NB4 (cell line): ENCODE results near the gene MRPL54.

ENCODE experiments used
- CTCF ChIP-seq: IDR thresholded peaks from one replicate; pipeline ENCODE4 v1.5.1; 2012; ENCODE audit warnings: low read depth, low read length
- MAX ChIP-seq: IDR thresholded peaks from 2 replicates; pipeline ENCODE4 v1.6.1; 2011; ENCODE audit warnings: low read depth, low read length
- MYC ChIP-seq: IDR thresholded peaks from 2 replicates; pipeline ENCODE4 v1.6.1; 2011; ENCODE audit warnings: low read depth, low read length
- POLR2A ChIP-seq: IDR thresholded peaks from 2 replicates; pipeline ENCODE4 v1.6.1; 2011; ENCODE audit warnings: mild to moderate bottlenecking; ENCODE audit not compliant: insufficient read length; ENCODE audit errors: extremely low read depth

- TF ChIP-seq CTCF (no peak), POLR2A (peak; percentile 85), MYC (peak; percentile 61; the same call in 1 of the 2 replicates), MAX (peak; percentile 31)
Observed at GRCh38 chr19:3762501-3763459, at the start of gene MRPL54.
